NB4 (cell line): ENCODE measurements around the gene DHX15.

Experiments used
- CTCF ChIP-seq: IDR thresholded peaks from one replicate; pipeline ENCODE4 v1.5.1; 2012; ENCODE audit warnings: low read depth, low read length
- MYC ChIP-seq: IDR thresholded peaks from 2 replicates; pipeline ENCODE4 v1.6.1; 2011; ENCODE audit warnings: low read depth, low read length
- POLR2A ChIP-seq: IDR thresholded peaks from 2 replicates; pipeline ENCODE4 v1.6.1; 2011; ENCODE audit warnings: mild to moderate bottlenecking; ENCODE audit not compliant: insufficient read length; ENCODE audit errors: extremely low read depth
- TF ChIP-seq, protein P1 (sequence below): IDR thresholded peaks from 2 replicates; pipeline ENCODE4 v1.6.1; 2011; ENCODE audit warnings: low read depth, low read length

DNA sequence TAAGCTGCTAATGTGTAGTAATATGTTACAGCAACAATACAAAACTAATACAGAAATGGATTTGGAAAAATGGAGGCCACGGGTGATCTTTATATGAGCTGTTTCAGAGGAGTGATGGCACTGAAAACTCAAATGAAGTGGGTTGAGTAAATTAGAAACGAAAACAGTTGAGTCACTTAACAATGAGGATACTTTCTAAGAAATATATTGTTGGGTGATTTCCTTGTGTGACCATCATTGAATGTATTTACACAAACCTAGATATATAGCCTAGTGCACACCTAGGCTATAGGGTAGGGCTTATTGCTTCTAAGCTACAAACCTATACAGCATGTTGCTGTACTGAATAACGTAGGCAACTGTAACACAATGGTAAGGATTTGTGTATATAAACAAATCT is 30.5 kb upstream of the DHX15 start:
- TF ChIP-seq CTCF (no peak), POLR2A (no peak), MYC (no peak)
- TF ChIP-seq, protein P1, sequence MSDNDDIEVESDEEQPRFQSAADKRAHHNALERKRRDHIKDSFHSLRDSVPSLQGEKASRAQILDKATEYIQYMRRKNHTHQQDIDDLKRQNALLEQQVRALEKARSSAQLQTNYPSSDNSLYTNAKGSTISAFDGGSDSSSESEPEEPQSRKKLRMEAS = no peak
